Lower leg skin (tissue), 3 donors: ENCODE measurements around the gene TRIM32.
"Not testable (repeated sequence)": the region's sequence is repeated elsewhere in the genome, so short reads cannot be mapped to it uniquely, and the experiment has no call there.

Source experiments
- CTCF ChIP-seq, 3 donors: fragments of 450-650 bp; IDR thresholded peaks; one replicate each; pipeline ENCODE4 v1.5.1; 2016; ENCODE audit warnings: antibody characterized with exemption in 3 of 3, mild to moderate bottlenecking in 3 of 3, moderate library complexity in 2 of 3
- POLR2A ChIP-seq, 2 donors: fragments of 450-650 bp; IDR thresholded peaks; one replicate each; pipeline ENCODE4 v1.6.1; 2016 to 2017; ENCODE audit warnings: antibody characterized with exemption in 2 of 2, mild to moderate bottlenecking in 1 of 2, moderate library complexity in 1 of 2

DNA sequence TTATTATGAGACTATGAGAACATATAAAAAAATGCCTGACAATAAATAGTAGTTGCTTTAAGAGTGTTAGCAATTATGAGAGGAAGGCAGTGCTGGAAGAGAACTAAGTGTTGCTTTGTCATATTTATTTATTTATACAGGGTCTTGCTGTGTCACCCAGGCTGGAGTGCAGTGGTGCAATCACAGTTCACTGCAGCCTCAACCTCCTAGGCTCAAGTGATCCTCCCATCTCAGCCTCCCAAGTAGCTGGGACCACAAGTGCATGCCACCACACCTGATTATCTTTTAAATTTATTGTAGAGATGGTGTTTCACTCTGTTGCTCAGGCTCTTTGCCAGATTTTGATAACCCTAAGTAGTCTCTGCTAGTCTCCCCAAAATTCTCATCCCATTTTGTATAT lies 3.7 kb downstream of the TRIM32 start:
- TF ChIP-seq CTCF, POLR2A (IDR thresholded peaks at IDR 0.05): not testable (repeated sequence)
